Esophagus muscularis mucosa (tissue), 3 donors: ENCODE measurements around the gene LEAP2.

ENCODE experiments used
- CTCF ChIP-seq, 3 experiments: fragments of 200-600 bp in 2 of 3; fragments of 450-650 bp in 1 of 3; sonication (generic) in 2 of 3; IDR thresholded peaks; one replicate each; pipeline ENCODE4 v1.5.1; 2017 to 2019; ENCODE audit warnings: antibody characterized with exemption in 3 of 3, mild to moderate bottlenecking in 2 of 3, moderate library complexity in 1 of 3
- POLR2A ChIP-seq: fragments of 450-650 bp; IDR thresholded peaks from one replicate; pipeline ENCODE4 v1.6.1; 2017; ENCODE audit warnings: antibody characterized with exemption, moderate library complexity, mild to moderate bottlenecking, low read depth
- POLR2AphosphoS5 ChIP-seq, 2 donors: sonication (generic); formaldehyde crosslinking; IDR thresholded peaks; one replicate each; pipeline ENCODE4 v1.6.1; 2017; ENCODE audit warnings: antibody characterized with exemption in 2 of 2

- TF ChIP-seq POLR2AphosphoS5 (IDR thresholded peaks at IDR 0.05): no peak
- no peak for TF ChIP-seq CTCF (IDR thresholded peaks at IDR 0.05)
- no peak for TF ChIP-seq POLR2A
Observed at GRCh38 chr5:132865668-132866341, 7.7 kb upstream of the LEAP2 start.
